GM19023 (cell line): ENCODE measurements around the gene BCAR3.

Experiments used
- ATAC-seq: cut with Tn5 transposase; IDR thresholded peaks from one replicate; pipeline ENCODE4 v1.9.1; 2021; ENCODE audit warnings: mild to moderate bottlenecking, moderate library complexity; ENCODE audit not compliant: unreplicated experiment

BCAR3 gene

GRCh38 chr1:93581917-93582850 lies 99.5 kb downstream of the BCAR3 start:
- no peak for ATAC-seq

- ATAC-seq = no peak
Observed at GRCh38 chr1:93579891-93580290, 101.7 kb downstream of the BCAR3 start.

GRCh38 chr1:93578911-93579825 lies 102.5 kb downstream of the BCAR3 start:
- no peak for ATAC-seq

- ATAC-seq = no peak
Observed at GRCh38 chr1:93578433-93578830, 103.2 kb downstream of the BCAR3 start.

- ATAC-seq = no peak
Observed at GRCh38 chr1:93577536-93578432, 103.9 kb downstream of the BCAR3 start.

GRCh38 chr1:93576746-93577145 lies 104.9 kb downstream of the BCAR3 start:
- ATAC-seq = no peak

- ATAC-seq = no peak
Observed at GRCh38 chr1:93576346-93576745, 105.3 kb downstream of the BCAR3 start.

- no peak for ATAC-seq
Observed at GRCh38 chr1:93575621-93576284, 105.9 kb downstream of the BCAR3 start.

GRCh38 chr1:93574991-93575390 lies 106.6 kb downstream of the BCAR3 start:
- ATAC-seq = no peak

- no peak for ATAC-seq
Observed at GRCh38 chr1:93574511-93574910, 107.1 kb downstream of the BCAR3 start.

GRCh38 chr1:93573940-93574469 lies 107.6 kb downstream of the BCAR3 start:
- no peak for ATAC-seq

- ATAC-seq = no peak
Observed at GRCh38 chr1:93571623-93572310, 109.9 kb downstream of the BCAR3 start.

- no peak for ATAC-seq
Observed at GRCh38 chr1:93569489-93569888, 112.1 kb downstream of the BCAR3 start.

- ATAC-seq = no peak
Observed at GRCh38 chr1:93567255-93567918, 114.2 kb downstream of the BCAR3 start.

GRCh38 chr1:93566227-93566626 lies 115.4 kb downstream of the BCAR3 start:
- ATAC-seq = no peak

GRCh38 chr1:93565496-93566206 lies 116.0 kb downstream of the BCAR3 start:
- no peak for ATAC-seq

GRCh38 chr1:93559695-93560094 lies 121.9 kb downstream of the BCAR3 start:
- ATAC-seq = no peak

GRCh38 chr1:93559045-93559444 lies 122.6 kb downstream of the BCAR3 start:
- no peak for ATAC-seq
